VCaP (cell line): Measurements from ENCODE around the gene PAM.

Experiments
- H3K27ac ChIP-seq: fragments of 450-650 bp; 2 replicates; pipeline ENCODE4 v1.5.1; 2017
- TF ChIP-seq, protein P1 (sequence below): fragments of 450-650 bp; conservative IDR thresholded peaks from 2 replicates; pipeline ENCODE4 v1.5.1; 2017; ENCODE audit warnings: mild to moderate bottlenecking, moderate library complexity

PAM gene

DNA sequence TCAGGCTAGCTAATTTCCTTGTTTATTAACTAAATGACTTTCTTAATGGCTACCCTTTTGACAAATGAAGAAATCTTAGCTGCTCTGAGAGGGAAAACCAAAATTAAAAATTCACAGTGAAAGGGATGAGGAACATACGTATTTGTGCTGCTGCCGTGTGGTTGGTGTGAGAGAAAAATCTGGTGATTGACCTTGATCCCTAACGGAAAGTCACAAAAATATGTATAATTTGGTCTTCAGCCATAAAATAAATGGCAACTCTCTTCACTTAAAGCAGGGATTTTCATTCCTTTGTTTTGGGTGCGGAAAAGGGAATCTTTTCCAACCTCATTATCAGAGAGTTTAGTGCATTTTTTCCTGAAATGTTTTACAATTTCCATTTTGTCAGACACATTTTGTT, 40.4 kb downstream of the PAM start:
- H3K27ac ChIP-seq: peak overlapping the region; percentile 39

DNA sequence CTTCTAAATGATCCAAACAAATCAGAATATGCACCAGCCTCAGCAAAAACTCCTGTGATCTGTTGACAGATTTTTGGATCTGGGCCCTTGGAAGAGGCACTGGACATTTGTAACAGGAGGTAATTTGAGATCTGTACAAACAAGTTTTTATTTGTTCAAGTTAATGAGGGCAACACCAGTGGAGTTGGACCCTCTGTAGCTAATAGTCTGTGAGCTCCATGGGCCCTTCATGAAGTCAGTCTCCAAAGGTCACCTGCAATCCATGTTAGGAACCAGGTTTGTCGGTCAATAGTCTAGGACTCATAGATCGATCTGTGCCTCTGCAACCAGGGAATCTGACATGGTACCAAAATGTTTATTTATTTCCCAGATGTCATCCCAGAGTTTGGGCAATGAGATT, 40.9 kb downstream of the PAM start:
- peak overlapping the region; percentile 39; the same call in 1 of the 2 replicates for H3K27ac ChIP-seq
- TF ChIP-seq, protein P1, sequence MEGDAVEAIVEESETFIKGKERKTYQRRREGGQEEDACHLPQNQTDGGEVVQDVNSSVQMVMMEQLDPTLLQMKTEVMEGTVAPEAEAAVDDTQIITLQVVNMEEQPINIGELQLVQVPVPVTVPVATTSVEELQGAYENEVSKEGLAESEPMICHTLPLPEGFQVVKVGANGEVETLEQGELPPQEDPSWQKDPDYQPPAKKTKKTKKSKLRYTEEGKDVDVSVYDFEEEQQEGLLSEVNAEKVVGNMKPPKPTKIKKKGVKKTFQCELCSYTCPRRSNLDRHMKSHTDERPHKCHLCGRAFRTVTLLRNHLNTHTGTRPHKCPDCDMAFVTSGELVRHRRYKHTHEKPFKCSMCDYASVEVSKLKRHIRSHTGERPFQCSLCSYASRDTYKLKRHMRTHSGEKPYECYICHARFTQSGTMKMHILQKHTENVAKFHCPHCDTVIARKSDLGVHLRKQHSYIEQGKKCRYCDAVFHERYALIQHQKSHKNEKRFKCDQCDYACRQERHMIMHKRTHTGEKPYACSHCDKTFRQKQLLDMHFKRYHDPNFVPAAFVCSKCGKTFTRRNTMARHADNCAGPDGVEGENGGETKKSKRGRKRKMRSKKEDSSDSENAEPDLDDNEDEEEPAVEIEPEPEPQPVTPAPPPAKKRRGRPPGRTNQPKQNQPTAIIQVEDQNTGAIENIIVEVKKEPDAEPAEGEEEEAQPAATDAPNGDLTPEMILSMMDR: no peak

More for the DNA sequence above, 40.4 kb downstream of the PAM start:
- TF ChIP-seq, protein P1: no peak

DNA sequence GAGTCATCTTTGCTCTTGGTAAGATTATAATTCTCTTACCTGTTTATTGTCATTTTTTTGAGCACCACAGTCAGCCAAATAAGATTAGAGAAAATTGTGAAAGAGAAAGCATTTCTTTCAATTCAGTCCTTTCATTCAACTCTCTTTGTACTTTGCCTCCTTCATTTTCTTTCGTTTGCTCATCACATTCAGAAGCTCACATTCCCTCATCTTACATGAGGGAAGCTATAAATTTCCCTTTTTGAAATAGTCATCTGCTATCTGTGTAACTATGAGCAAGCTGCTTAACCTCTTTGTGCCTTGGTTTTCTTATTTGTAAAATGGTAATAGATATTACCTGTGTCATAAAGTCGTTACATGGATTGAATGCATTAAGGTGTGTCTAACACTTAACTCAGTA, 41.4 kb downstream of the PAM start:
- TF ChIP-seq, protein P1: no peak
- H3K27ac ChIP-seq: peak overlapping the region; percentile 39; the same call in 1 of the 2 replicates

DNA sequence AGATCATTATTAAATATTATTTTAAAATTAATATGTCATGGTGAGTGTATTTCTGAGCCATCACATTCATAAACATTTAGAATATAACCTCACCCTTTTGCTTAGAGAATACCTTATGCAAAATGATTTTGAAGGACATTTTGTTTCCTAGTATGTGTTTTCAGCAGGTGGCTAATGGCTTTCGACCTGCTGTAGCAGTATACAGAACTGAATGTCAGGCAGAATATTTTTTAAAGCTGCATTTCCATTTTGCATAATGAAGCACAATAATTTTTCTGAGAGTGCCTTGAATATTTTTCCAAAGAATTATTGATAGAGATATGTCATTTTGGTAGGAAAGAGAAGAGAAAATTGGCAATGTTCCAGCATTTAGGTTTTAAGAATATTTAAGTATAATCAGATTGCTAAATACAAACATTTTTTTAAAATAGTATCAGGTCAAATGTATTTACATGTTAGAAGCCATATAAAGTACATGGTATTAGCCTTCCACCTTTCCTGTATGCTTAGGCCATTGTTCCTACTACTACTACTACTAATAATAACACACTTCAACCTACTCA, 42.3 kb downstream of the PAM start:
- TF ChIP-seq, protein P1: no peak
- no peak overlapping the region for H3K27ac ChIP-seq

DNA sequence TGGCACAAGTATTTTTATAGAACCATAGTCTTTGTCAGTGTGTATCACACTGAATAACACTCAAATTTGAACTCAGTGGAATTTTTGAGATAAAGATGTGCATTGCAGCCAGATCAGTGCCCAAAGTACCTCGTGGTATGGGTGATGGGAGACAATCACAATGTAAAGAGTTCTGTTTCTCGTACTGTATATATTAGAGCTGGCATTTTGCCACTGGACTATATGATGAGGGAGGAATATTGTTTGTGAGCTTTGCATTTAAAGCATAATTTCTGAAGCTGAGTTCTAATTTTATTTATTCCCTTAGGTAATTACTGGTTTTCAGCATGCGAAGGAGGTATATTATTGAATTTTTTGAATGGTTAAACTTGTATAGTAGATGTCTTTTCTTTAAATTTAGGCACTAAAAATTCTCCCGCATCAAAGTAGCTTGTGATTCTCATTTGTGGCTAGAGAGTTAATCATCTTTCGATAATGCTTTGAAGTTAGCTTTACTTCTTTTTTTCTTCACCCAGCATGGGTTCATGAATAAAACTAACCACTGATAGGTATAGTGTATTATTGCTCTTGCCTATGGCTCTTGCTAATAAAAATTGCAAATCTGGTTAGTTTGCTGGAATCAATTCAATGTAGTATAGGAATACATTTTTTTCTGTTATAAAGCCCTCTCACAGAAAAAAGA, 43.1 kb downstream of the PAM start:
- TF ChIP-seq, protein P1: no peak
- no peak overlapping the region for H3K27ac ChIP-seq

DNA sequence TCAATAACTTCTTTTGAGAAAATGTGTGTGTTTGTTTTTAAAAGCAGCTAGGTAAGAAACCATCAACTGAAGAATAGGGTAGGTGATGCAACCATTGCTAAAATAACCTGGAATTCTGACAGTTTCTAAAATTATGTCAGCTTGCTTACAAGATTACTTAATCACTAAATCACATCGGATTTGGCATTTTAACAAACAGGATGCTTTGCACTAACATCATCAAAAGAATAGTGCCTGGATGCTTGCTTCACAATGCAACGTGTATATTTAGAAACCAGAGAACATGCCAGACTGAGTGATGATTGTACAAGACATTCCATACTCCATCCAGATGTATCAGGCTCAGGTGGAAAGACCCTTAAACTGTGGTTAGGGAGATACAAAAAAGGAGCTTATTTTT, 43.9 kb downstream of the PAM start:
- no peak overlapping the region for H3K27ac ChIP-seq
- TF ChIP-seq, protein P1: no peak

DNA sequence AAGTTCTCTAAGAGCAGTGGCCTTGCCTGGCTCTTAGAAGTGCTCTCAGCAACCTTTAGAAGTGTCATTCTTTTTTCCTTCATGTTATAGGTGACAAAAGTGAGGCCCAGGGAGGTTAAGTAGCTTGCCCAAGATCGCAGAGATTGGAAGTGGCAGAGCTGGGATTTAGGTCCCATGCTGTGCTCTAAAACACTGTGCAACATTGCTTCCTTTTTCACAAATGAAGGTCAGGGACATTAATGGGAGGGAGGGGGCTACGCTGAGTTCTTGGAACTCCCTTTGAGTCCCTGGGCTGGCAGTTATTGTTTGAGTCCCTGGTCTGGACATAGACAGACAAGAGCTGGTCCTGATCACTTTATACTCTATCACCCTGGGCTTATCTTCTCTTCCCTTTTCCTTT, 45.3 kb downstream of the PAM start:
- TF ChIP-seq, protein P1: no peak
- H3K27ac ChIP-seq: no peak overlapping the region
